LHCN-M2 (cell line): ENCODE measurements around the gene GFOD1. TPM values are rescaled to one million over a fixed set of nuclear protein-coding genes. Genes with fewer than 3 reads are reported as not detected.
A peak's percentile ranks its signal among the peaks of the same experiment; 100 is the strongest.

ENCODE experiments used
- DNase-seq: peaks from one replicate; pipeline ENCODE4 v3.0.0-alpha.2; 2012; ENCODE audit warnings: low read depth
- total RNA-seq: library from RNA; depleted of rRNA; stranded (reverse); fragments of >200 nt; gene quantifications from 2 replicates; pipeline ENCODE4 v1.2.3, GENCODE V29; 2014

GFOD1 gene
- total RNA-seq, 1 experiment from 2014 or later: 3.1 TPM

GRCh38 chr6:13427316-13427715, 60.1 kb downstream of the GFOD1 start:
- no peak for DNase-seq

GRCh38 chr6:13425943-13426931, 61.2 kb downstream of the GFOD1 start:
- DNase-seq: no peak

GRCh38 chr6:13425270-13425873, 62.0 kb downstream of the GFOD1 start:
- DNase-seq: no peak

GRCh38 chr6:13423252-13423651, 64.1 kb downstream of the GFOD1 start:
- no peak for DNase-seq

- no peak for DNase-seq
These were observed 64.6 kb downstream of the GFOD1 start for GRCh38 chr6:13422681-13423221.

GRCh38 chr6:13421425-13422059, 65.9 kb downstream of the GFOD1 start:
- DNase-seq: no peak

- no peak for DNase-seq
These were observed 67.1 kb downstream of the GFOD1 start for GRCh38 chr6:13420269-13420668.

GRCh38 chr6:13419422-13420195, 67.8 kb downstream of the GFOD1 start:
- DNase-seq: no peak

- no peak for DNase-seq
These were observed 68.6 kb downstream of the GFOD1 start for GRCh38 chr6:13418844-13419243.

GRCh38 chr6:13417954-13418353, 69.4 kb downstream of the GFOD1 start:
- no peak for DNase-seq

GRCh38 chr6:13417431-13417830, 70.0 kb downstream of the GFOD1 start:
- DNase-seq: no peak

GRCh38 chr6:13415283-13415682, 72.1 kb downstream of the GFOD1 start:
- DNase-seq: no peak

- no peak for DNase-seq
These were observed 73.4 kb downstream of the GFOD1 start for GRCh38 chr6:13413900-13414555.

- no peak for DNase-seq
These were observed 73.9 kb downstream of the GFOD1 start for GRCh38 chr6:13413466-13413862.

- no peak for DNase-seq
These were observed 74.5 kb downstream of the GFOD1 start for GRCh38 chr6:13412639-13413465.

GRCh38 chr6:13412211-13412610, 75.2 kb downstream of the GFOD1 start:
- no peak for DNase-seq

- DNase-seq: no peak
These were observed 75.9 kb downstream of the GFOD1 start for GRCh38 chr6:13411484-13411883.

GRCh38 chr6:13409991-13410390, 77.4 kb downstream of the GFOD1 start:
- no peak for DNase-seq

GRCh38 chr6:13407709-13408695, 79.4 kb downstream of the GFOD1 start:
- DNase-seq: peak; percentile 72
